HG03354 (cell line): ENCODE measurements around the gene C17orf50.

Experiments
- ATAC-seq: cut with Tn5 transposase; IDR thresholded peaks from one replicate; pipeline ENCODE4 v1.9.1; 2021; ENCODE audit warnings: mild to moderate bottlenecking; ENCODE audit not compliant: unreplicated experiment, poor library complexity, severe bottlenecking

The C17orf50 gene

DNA sequence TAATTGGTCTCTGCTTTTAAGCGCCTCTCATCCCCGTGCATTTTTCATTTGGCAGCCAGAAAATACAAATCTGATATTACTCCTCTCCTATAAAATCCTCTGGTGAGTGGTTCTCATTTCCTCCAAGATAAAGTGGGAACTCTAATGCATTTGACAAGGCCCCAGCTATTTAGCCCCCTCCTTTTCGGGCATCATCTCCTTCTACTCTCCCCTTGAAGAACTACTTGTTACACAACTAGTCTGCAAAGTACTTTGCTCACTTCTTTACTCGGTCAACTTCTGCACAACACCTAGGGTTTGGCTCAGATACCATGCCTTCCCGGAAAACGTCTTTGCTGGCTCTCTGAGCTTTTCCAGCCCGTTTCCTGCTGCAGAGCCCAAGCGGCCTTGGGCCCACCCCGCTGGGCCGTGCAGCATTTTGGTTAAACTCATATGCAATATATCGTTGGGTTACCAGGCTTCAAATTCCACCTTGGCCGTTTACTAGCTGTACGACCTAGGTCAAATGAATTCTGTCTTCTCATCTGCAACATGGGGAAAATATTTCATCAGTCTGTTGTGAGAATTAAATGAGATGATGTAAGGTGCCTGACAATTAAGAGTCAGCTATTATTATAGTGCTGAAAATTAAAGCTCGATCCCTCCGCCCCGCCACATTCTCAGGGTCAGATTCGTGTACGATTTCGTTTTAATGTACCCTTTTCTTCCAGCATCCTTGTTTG is 47.7 kb downstream of the C17orf50 start:
- peak; percentile 2 for ATAC-seq

DNA sequence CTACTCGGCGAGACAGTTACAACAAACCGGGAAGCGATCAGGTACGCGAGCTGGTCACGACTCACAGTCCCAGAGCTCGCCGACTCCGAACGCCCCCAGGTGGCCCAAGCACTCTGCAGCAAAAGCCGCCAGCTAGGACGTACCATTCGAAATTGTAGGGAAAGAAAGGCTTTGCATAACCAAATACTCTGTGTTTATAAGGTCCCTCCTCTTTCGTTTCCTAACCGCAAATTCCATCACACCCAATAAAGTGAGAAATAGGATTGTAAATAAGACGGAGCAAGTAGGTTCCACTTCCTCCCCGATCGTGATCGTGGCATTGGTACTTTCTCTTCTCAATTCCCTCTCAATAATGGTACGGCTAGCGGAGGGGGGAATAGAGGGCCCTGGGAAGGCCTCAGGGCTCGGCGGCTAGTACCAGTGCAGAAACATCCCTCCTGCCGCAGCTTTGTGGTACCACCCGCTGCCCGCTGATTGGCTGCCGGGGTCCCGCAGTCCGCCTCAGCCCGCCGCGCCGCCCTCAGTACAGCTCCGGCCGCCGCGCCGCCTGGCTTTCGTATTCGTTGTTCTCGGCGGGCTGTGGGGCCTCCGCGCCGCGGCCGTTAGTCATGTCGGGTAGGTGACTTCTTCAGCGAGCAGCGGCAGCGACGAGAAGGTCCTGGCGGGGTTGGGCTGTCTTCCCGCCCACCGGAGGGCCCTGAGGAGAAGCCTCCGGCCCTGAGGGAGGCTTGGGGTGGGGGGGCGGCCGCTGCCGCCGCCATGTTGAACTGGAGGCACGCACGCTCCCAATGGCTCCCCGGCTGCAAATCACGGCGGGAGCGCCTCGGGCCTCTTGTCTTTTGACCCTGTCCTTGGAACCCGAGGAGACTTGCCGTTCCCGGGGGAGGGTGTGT is 48.5 kb downstream of the C17orf50 start, which contains the start of gene TAF15:
TSS of gene TAF15 (plus strand) at position 523 of the 893 bp plus-strand sequence. CDS start at position 609, 86 bp downstream.
- ATAC-seq, result peak; percentile 92

DNA sequence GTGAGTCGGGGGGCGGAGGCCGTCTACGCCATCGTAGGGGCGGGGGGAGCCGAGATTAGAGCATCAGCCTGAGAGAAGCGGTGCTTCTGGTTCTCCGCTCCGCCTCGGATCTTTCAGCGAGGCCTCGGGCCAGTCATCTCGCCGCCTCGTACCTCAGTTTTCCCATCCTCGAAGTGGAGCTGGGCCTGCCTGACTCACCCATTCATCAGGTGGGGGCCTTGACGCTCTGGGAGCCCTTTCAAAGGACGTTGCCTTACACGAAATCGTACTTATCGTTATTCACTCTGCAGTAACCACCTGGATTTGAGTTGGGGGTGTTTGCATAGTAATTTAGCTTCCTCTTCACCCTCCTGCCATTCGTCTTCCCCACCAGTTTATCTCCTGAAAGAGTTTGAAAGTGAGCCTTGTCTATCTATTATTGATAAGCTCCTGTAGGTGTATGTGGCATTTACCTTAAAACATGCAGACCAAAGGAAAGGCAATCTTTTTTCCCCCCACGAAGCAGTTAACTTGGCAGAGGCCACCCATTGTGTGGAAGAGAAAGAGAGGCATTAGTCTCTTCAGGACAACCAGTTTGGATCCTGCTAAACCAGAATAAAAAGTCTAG is 49.3 kb downstream of the C17orf50 start:
- ATAC-seq, result peak; percentile 6

DNA sequence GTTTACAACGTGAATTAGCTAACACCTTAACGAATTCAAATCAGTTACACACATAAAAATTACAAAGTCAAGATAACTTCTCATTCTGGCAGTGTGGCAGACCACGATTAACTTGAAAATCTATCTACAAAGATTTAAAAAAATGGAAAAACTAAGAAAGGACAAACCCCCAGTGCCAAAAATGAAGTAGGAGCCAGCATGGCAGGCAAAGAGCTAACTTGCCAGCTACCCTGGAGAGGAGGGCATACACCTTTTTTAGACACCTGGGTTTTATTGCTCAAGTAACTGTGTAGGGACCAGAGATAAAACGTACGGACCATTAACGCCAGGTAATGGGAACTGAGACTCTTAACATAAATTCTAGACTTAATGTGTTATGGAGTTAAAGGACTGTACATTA is 51.1 kb downstream of the C17orf50 start:
- ATAC-seq, result no peak

DNA sequence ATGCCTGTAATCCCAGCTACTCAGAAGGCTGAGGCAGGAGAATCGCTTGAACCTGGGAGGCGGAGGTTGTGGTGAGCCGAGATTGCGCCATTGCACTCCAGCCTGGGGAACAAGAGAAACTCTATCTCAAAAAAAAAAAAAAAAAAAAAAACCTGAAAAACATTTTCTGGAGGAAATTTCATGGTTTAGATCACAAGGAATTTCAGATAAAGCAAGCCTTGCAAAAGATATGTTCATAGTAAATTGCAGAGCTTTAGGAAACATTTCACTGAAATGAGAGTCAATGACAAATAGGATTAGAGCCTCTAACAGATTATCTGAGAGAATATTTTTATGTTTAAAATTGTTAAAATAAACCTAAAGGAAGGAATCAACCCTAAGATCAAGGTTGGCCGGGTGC is 51.8 kb downstream of the C17orf50 start:
- no peak for ATAC-seq
